ENCODE measurements around the gene CCDC86.

The CCDC86 gene

DNA sequence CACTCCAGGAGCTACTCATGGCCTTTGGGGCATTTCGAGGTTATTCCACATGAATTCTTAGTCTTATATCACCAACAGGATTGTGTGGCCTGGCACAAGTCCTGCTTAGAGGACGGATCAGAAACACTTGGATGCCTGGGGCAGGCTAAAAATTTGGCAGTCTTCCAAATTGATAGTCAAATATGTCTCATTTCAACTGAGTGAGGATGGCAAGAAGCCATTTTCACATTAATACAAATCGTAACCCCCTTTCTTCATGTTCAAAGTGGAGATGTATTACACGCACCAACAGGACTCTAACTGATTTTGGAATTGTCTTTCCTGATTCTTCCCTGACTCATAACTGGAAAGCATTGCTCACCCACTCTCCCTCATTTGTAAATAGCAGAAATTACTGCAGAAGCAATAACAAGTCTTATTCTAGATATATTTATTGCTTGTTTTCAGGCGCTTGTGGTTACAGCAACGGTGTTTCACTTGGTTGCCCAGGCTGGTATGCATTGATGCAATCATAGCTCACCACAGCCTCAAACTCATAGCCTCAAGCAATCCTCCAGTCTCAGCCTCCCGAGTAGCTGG, 10.3 kb upstream of the CCDC86 start:
- H3K27ac ChIP-seq: no peak overlapping the region
- TF ChIP-seq, protein P1, sequence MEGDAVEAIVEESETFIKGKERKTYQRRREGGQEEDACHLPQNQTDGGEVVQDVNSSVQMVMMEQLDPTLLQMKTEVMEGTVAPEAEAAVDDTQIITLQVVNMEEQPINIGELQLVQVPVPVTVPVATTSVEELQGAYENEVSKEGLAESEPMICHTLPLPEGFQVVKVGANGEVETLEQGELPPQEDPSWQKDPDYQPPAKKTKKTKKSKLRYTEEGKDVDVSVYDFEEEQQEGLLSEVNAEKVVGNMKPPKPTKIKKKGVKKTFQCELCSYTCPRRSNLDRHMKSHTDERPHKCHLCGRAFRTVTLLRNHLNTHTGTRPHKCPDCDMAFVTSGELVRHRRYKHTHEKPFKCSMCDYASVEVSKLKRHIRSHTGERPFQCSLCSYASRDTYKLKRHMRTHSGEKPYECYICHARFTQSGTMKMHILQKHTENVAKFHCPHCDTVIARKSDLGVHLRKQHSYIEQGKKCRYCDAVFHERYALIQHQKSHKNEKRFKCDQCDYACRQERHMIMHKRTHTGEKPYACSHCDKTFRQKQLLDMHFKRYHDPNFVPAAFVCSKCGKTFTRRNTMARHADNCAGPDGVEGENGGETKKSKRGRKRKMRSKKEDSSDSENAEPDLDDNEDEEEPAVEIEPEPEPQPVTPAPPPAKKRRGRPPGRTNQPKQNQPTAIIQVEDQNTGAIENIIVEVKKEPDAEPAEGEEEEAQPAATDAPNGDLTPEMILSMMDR (conservative IDR thresholded peaks at IDR 0.05): no peak
- no peak for TF ChIP-seq ZFX (IDR thresholded peaks at IDR 0.05)

DNA sequence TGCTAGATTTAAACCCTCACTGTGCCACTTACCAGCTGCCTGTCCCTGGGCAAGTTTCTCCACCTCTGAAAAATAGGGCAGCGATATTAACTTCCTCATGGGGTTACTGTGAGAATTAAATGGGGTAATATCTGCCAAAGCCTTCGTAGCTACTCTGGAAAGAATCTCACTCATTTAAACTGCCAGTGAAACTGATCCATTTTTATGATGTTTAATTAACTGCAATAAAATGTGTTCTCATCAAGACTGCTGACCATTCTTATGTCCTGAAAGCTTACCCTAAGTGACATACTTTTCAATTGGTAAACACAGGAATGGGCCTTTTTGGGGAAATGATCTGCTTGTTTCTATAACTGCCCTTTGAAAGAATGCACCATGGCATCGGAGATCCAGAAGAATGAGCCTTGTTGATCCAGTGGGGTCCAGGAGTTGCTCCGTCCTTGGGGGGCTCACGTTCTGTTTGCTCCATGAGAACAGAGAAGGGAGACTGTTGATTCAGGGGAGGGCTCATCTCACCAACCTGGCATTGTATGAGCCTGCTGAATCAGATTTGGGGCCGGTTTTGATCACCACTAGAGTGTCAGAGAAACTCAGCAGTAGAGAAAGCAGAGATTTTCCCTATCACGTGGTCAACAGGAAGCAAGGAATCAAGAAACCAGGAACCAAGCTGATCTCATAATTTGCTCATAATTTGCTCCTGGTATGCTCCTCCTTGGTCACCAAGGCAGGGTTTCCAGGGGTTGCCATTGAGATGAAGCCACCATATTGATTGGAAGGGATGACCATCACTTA, 7.0 kb upstream of the CCDC86 start:
- peak overlapping the region; percentile 75 for H3K27ac ChIP-seq
- TF ChIP-seq, protein P1 (conservative IDR thresholded peaks at IDR 0.05): no peak
- TF ChIP-seq ZFX (IDR thresholded peaks at IDR 0.05): no peak

DNA sequence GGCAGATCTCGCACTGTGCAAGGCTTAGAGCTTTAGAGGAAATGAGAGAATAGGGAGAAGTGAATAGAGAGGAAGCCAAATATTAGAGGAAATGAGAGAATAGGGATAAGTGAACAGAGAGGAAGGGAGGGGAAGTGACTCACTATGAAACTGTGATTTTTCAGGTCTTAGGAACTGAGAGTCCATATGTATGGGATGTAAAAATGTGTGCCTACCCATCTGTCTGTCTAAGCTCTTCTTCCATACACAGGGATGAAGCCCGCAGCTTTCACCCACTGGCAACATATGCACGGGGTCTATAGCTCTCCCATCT, 6.4 kb upstream of the CCDC86 start:
- TF ChIP-seq, protein P1 (conservative IDR thresholded peaks at IDR 0.05): no peak
- TF ChIP-seq ZFX (IDR thresholded peaks at IDR 0.05): no peak
- peak overlapping the region; percentile 75 for H3K27ac ChIP-seq

DNA sequence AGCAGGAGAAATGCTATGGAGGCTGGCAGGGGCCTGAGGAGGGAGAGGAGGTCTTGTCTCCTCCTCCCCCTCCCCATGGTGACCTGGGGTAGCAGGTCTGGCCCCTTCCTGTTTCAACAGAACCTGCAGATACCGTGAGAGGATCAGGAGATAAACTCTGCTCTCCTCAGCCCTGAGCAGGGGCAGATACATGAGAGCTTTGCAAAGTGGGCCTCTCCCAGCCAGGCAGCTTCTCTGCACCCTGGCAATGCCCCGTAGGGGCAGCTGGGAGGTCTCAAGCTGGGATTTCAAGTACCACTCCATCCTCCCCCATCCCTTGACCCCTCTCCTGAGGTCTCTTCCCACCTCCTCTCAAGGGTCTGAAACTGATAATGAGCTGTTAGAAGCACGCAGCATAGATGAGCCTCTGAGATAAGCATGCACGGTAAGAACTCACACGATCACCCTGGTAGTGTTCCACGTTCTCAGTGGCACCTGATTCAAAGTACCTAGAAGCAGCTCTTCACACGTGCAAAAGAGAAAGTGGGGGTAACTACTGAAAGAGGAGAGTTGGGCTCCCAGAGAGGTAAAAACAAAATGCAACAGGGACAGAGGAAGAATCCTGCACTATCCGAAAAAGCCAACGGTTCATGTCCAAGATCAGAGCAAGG, 4.9 kb upstream of the CCDC86 start:
- TF ChIP-seq, protein P1 (conservative IDR thresholded peaks at IDR 0.05): no peak
- TF ChIP-seq ZFX (IDR thresholded peaks at IDR 0.05): no peak
- H3K27ac ChIP-seq: no peak overlapping the region; the same call in 1 of the 2 replicates

DNA sequence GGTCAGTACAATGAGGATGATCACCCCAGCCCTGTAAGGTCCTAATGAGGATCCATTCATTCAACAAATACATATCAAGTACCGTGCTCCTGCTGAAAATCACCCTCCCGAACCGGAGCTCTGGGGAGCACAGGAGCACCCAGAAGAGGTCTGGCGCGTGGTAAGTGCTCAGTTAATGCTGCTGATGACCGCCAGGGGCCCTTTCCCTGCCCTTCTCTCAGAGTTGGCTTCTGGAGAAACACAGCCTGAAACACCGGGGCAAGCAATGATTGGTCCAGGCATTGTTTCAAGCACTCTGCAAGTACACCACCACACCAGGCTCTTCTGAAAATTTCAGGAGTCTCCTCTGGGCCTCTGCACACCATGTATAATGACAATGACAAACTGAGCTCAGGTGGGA, 3.8 kb upstream of the CCDC86 start:
- peak overlapping the region; percentile 40 for H3K27ac ChIP-seq
- no peak for TF ChIP-seq ZFX (IDR thresholded peaks at IDR 0.05)
- TF ChIP-seq, protein P1 (conservative IDR thresholded peaks at IDR 0.05): no peak

DNA sequence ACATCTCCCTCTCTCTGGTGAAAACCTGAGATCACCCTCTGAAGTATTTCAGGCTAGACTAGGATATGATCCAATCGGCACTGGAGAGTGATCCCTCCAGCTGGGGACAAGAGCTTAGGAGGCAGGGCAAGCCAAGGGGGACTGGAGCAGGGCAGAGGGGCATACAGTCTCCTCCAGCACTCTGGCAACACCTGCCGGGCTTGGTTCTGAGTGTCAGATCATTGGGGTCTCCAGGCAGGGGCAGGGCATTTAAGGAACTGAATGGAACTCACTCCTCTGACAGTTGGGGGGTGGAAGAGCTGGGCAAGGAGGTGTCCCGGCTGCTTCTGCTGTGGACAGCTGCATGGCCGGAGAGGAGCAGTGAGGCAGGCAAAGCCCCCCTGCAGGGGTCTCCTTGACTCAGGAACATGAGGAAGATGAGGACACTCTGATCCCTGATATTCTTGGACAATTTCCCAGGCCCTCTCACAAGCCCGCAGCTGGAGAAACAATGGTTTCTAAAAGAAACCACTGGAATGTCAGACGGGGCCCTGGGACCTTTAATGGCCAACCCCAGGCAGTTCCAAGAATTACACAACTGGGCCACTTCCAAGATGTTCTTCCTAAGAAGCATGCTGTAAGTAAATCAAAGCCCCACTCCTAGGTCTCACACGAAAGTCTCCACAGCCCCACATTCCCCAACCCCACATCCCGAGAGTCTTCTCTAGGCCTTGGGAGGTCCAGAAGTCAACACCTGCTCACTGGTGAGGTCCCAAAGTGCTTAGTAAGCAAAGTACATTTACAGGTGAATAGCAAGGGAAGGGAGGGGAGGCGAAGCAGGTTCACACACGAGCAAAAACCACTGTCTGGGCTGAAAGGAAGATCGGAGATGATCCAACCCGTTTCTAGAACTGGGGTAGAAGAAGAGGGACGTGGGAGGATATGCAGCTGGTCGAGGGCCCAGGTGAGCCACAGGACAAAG, 1.2 kb upstream of the CCDC86 start:
- peak overlapping the region; percentile 76 for H3K27ac ChIP-seq
- no peak for TF ChIP-seq ZFX (IDR thresholded peaks at IDR 0.05)
- TF ChIP-seq, protein P1 (conservative IDR thresholded peaks at IDR 0.05): no peak
